ENCODE results near the gene CSAG1.
"Not testable (repeated sequence)": the region's sequence is repeated elsewhere in the genome, so short reads cannot be mapped to it uniquely, and the experiment has no call there.

The CSAG1 gene

DNA sequence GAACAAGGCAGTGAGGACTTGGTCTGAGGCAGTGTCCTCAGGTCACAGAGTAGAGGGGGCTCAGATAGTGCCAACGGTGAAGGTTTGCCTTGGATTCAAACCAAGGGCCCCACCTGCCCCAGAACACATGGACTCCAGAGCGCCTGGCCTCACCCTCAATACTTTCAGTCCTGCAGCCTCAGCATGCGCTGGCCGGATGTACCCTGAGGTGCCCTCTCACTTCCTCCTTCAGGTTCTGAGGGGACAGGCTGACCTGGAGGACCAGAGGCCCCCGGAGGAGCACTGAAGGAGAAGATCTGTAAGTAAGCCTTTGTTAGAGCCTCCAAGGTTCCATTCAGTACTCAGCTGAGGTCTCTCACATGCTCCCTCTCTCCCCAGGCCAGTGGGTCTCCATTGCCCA, 33.1 kb downstream of the CSAG1 start:
- not testable (repeated sequence) for ATAC-seq

GRCh38 chrX:152697952-152698931, 35.3 kb downstream of the CSAG1 start, which contains the start of gene MAGEA3:
Gene MAGEA3, plus strand, starts transcription at chrX:152698794. Its CDS starts 2,039 bp downstream, at chrX:152700833.
- not testable (repeated sequence) for ATAC-seq, DNase-seq

More for the DNA sequence above, 33.1 kb downstream of the CSAG1 start:
- DNase-seq = not testable (repeated sequence)

- peak; percentile 66 for ATAC-seq
Measured at GRCh38 chrX:152681012-152681411, 52.5 kb downstream of the CSAG1 start.

More at GRCh38 chrX:152681012-152681411, 52.5 kb downstream of the CSAG1 start:
- not testable (repeated sequence) for DNase-seq
